GM23338 (cell line): ENCODE data around the gene MTERF4. TPM values are rescaled to one million over a fixed set of nuclear protein-coding genes. Genes with fewer than 3 reads are reported as not detected.

Source experiments
- ATAC-seq: fragments of 200-7000 bp; cut with Tn5 transposase; 3 replicates; pipeline ENCODE4 v1.9.1; 2020
- DNase-seq: peaks from one replicate; pipeline ENCODE4 v3.0.0-alpha.2; 2015; ENCODE audit warnings: low spot score
- H2AFZ ChIP-seq: fragments of 200-600 bp; sonication (generic); 2 replicates; pipeline ENCODE4 v1.8.0; 2016; ENCODE audit warnings: antibody characterized with exemption, mild to moderate bottlenecking, moderate library complexity
- H3F3A ChIP-seq: fragments of 200-600 bp; sonication (generic); replicated peaks from 2 replicates; pipeline ENCODE4 v1.8.0; 2017; ENCODE audit warnings: antibody characterized with exemption, mixed run types, low read depth
- H3K27ac ChIP-seq: fragments of 200-600 bp; sonication (generic); 2 replicates; pipeline ENCODE4 v1.6.1; 2016; ENCODE audit warnings: low read depth
- H3K27me3 ChIP-seq: fragments of 200-600 bp; sonication (generic); 2 replicates; pipeline ENCODE4 v1.8.0; 2016; ENCODE audit warnings: mild to moderate bottlenecking, mixed run types, moderate library complexity; ENCODE audit not compliant: insufficient read depth
- H3K36me3 ChIP-seq: fragments of 200-600 bp; sonication (generic); 2 replicates; pipeline ENCODE4 v1.8.0; 2016; ENCODE audit warnings: mild to moderate bottlenecking; ENCODE audit not compliant: insufficient read depth
- H3K4me1 ChIP-seq: fragments of 200-600 bp; sonication (generic); 2 replicates; pipeline ENCODE4 v1.8.0; 2016; ENCODE audit warnings: mild to moderate bottlenecking, moderate library complexity; ENCODE audit not compliant: insufficient read depth
- H3K4me2 ChIP-seq: fragments of 200-600 bp; sonication (generic); 2 replicates; pipeline ENCODE4 v1.7.1; 2017; ENCODE audit warnings: mixed run types
- H3K4me3 ChIP-seq: fragments of 200-600 bp; sonication (generic); 2 replicates; pipeline ENCODE4 v1.6.1; 2016; ENCODE audit warnings: mixed run types
- H3K79me2 ChIP-seq: fragments of 200-600 bp; sonication (generic); replicated peaks from 2 replicates; pipeline ENCODE4 v1.8.0; 2017; ENCODE audit warnings: mild to moderate bottlenecking; ENCODE audit not compliant: insufficient read depth
- H3K9me2 ChIP-seq: fragments of 200-600 bp; sonication (generic); 2 replicates; pipeline ENCODE4 v1.8.0; 2017; ENCODE audit not compliant: insufficient read depth
- H4K20me1 ChIP-seq: fragments of 200-600 bp; sonication (generic); replicated peaks from 2 replicates; pipeline ENCODE4 v1.8.0; 2017; ENCODE audit warnings: mild to moderate bottlenecking; ENCODE audit not compliant: insufficient read depth
- H3K27ac Mint-ChIP-seq: 2 replicates; pipeline ENCODE4 v1.8.0; 2020; ENCODE audit warnings: inconsistent platforms, mild to moderate bottlenecking, moderate library complexity, mixed read lengths
- H3K27me3 Mint-ChIP-seq: 3 replicates; pipeline ENCODE4 v1.8.0; 2022; ENCODE audit warnings: low read depth, mild to moderate bottlenecking, moderate library complexity, mixed read lengths, inconsistent platforms; ENCODE audit not compliant: insufficient read depth, poor library complexity
- H3K36me3 Mint-ChIP-seq: 3 replicates; pipeline ENCODE4 v1.8.0; 2021; ENCODE audit warnings: low read depth, mild to moderate bottlenecking, inconsistent platforms, moderate library complexity, mixed read lengths
- H3K4me1 Mint-ChIP-seq: 3 replicates; pipeline ENCODE4 v1.8.0; 2020; ENCODE audit warnings: mild to moderate bottlenecking, inconsistent platforms, mixed read lengths
- H3K4me3 Mint-ChIP-seq: 3 replicates; pipeline ENCODE4 v1.8.0; 2021; ENCODE audit warnings: moderate library complexity, mild to moderate bottlenecking, inconsistent platforms, mixed read lengths
- H3K9me3 Mint-ChIP-seq: 3 replicates; pipeline ENCODE4 v1.8.0; 2020; ENCODE audit warnings: moderate library complexity, mild to moderate bottlenecking, inconsistent platforms, mixed read lengths
- CREB1 ChIP-seq: fragments of 250-450 bp; sonication (Bioruptor Pico); IDR thresholded peaks from 2 replicates; pipeline ENCODE4 v1.5.0; 2020; ENCODE audit warnings: low read depth, mild to moderate bottlenecking, moderate library complexity
- CTCF ChIP-seq, 2 experiments: fragments of 200-600 bp in 1 of 2; sonication (generic) in 1 of 2; conservative IDR thresholded peaks; 2 replicates each; pipeline versions ENCODE4 v1.5.1 to v1.6.1; 2016 to 2017; ENCODE audit warnings: antibody characterized with exemption in 2 of 2, low read depth in 2 of 2, mild to moderate bottlenecking in 2 of 2, moderate library complexity in 1 of 2
- EZH2 ChIP-seq: fragments of 200-600 bp; sonication (generic); IDR thresholded peaks from one replicate; pipeline ENCODE4 v1.8.0; 2017; ENCODE audit warnings: antibody characterized with exemption, mild to moderate bottlenecking, low read depth; ENCODE audit not compliant: unreplicated experiment
- EZH2phosphoT487 ChIP-seq: fragments of 200-600 bp; sonication (generic); IDR thresholded peaks from one replicate; pipeline ENCODE4 v1.8.1; 2018; ENCODE audit warnings: antibody characterized with exemption; ENCODE audit not compliant: unreplicated experiment
- JUNB ChIP-seq: IDR thresholded peaks from one replicate; pipeline ENCODE4 v1.6.1; 2016; ENCODE audit warnings: antibody characterized with exemption; ENCODE audit not compliant: unreplicated experiment
- NANOG ChIP-seq: IDR thresholded peaks from 2 replicates; pipeline ENCODE4 v1.6.1; 2016; ENCODE audit warnings: antibody characterized with exemption, borderline replicate concordance
- POLR2AphosphoS5 ChIP-seq: IDR thresholded peaks from 2 replicates; pipeline ENCODE4 v1.6.1; 2016; ENCODE audit warnings: antibody characterized with exemption, low read depth
- REST ChIP-seq: IDR thresholded peaks from one replicate; pipeline ENCODE4 v1.6.1; 2018; ENCODE audit warnings: antibody characterized with exemption; ENCODE audit not compliant: unreplicated experiment
- STAT1 ChIP-seq: IDR thresholded peaks from one replicate; pipeline ENCODE4 v1.6.1; 2016; ENCODE audit warnings: antibody characterized with exemption; ENCODE audit not compliant: unreplicated experiment
- ZNF114 ChIP-seq: fragments of 250-450 bp; sonication (Bioruptor Pico); IDR thresholded peaks from 2 replicates; pipeline ENCODE4 v1.5.0; 2020; ENCODE audit warnings: mild to moderate bottlenecking, moderate library complexity
- ZNF331 ChIP-seq: fragments of 250-450 bp; sonication (Bioruptor Pico); IDR thresholded peaks from 2 replicates; pipeline ENCODE4 v1.5.0; 2020; ENCODE audit warnings: low read depth, mild to moderate bottlenecking, moderate library complexity
- ZNF462 ChIP-seq: fragments of 250-450 bp; sonication (Bioruptor Pico); IDR thresholded peaks from 2 replicates; pipeline ENCODE4 v1.5.0; 2020; ENCODE audit warnings: mild to moderate bottlenecking, moderate library complexity
- polyA plus RNA-seq: library from polyadenylated mRNA; unstranded; fragments of >200 nt; fragmentation: Nextera tagmentation; extraction: Ambion mirVana; gene quantifications from 2 replicates; pipeline ENCODE4 v1.2.1, GENCODE V29; 2016
- total RNA-seq: library from RNA; depleted of rRNA; stranded (reverse); fragments of >200 nt; shearing (Covaris generic); gene quantifications from 2 replicates; pipeline ENCODE4 v1.2.3, GENCODE V29; 2014
- TF ChIP-seq, protein P1 (sequence below): IDR thresholded peaks from 2 replicates; pipeline ENCODE4 v1.6.1; 2016; ENCODE audit warnings: antibody characterized with exemption

MTERF4 gene
- total and polyA plus RNA-seq, 2 experiments from 2014 or later = 15.3 to 63.6 TPM

DNA sequence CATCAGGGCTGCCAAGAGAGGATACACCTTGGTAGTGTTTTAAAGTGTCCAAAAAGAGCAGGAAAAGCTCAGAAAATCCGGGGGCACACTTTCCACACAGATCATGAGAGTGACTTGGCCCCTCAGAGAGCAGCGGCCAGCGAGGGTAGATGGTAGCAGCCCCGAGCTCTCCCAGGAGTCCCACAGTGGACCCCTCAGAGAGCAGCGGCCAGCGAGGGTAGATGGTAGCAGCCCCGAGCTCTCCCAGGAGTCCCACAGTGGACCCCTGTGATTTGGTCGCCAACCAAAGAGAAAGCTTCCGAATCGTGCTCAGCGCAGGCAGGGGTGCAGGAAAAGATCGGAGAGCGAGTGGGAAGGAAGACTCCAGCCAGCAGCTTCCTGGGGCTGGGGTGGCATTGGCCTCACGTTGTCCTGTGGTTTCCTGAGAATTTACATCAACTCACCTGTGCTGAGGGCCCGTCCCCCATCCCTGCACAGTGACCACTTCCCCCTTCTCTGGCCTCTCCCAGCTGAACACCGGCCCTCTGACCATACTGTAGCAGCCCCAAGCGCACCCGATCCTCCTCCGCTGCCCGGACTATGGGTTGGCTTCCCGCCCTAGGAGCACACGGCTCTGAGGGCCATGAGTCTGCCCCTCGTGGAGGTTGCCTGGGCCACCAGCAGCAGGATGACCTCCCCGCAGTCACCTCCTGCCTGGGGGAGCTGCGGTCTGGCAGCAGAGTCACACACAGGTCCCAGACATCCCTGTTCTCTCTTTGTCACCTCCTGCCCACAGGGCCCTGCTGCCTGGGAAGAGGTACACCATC, 33.7 kb downstream of the MTERF4 start:
- no peak overlapping the region for H2AFZ ChIP-seq
- DNase-seq = no peak
- no peaks in the 10 kb centered on the region for H3K27me3 ChIP-seq
- H3K4me1 ChIP-seq = no peaks in the 10 kb centered on the region
- TF ChIP-seq CREB1 (no peak), REST (no peak), NANOG (no peak), EZH2 (no peak), CTCF (conservative IDR thresholded peaks at IDR 0.05; ENCODE audit: low read depth in 2 of 2) (no peak), JUNB (no peak), ZNF114 (CRISPR knock-in tag) (no peak), EZH2phosphoT487 (no peak), STAT1 (no peak), ZNF462 (no peak), POLR2AphosphoS5 (no peak), ZNF331 (CRISPR knock-in tag) (no peak)
- TF ChIP-seq, protein P1, sequence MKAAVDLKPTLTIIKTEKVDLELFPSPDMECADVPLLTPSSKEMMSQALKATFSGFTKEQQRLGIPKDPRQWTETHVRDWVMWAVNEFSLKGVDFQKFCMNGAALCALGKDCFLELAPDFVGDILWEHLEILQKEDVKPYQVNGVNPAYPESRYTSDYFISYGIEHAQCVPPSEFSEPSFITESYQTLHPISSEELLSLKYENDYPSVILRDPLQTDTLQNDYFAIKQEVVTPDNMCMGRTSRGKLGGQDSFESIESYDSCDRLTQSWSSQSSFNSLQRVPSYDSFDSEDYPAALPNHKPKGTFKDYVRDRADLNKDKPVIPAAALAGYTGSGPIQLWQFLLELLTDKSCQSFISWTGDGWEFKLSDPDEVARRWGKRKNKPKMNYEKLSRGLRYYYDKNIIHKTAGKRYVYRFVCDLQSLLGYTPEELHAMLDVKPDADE = no peak
- Mint-ChIP-seq H3K4me1 (peaks cover 4% of the 10 kb centered on the region), H3K9me3 (no peaks in the 10 kb centered on the region), H3K27ac (no peak overlapping the region), H3K4me3 (no peak overlapping the region), H3K36me3 (no peaks in the 10 kb centered on the region), H3K27me3 (peaks cover 18% of the 10 kb centered on the region)
- H3K36me3 ChIP-seq = no peaks in the 10 kb centered on the region
- no peaks in the 10 kb centered on the region for H3F3A ChIP-seq
- no peak for ATAC-seq
- H3K79me2 ChIP-seq = no peaks in the 10 kb centered on the region
- no peak overlapping the region for H3K27ac ChIP-seq
- H3K4me3 ChIP-seq = no peak overlapping the region
- no peaks in the 10 kb centered on the region for H3K9me2 ChIP-seq
- H3K4me2 ChIP-seq = no peak overlapping the region
- no peaks in the 10 kb centered on the region for H4K20me1 ChIP-seq
